Endodermal cell (in vitro differentiated cells): Measurements from ENCODE around the gene OPALIN. TPM values are rescaled to one million over a fixed set of nuclear protein-coding genes. Genes with fewer than 3 reads are reported as not detected.
A peak's percentile ranks its signal among the peaks of the same experiment; 100 is the strongest.

Experiments used
- DNase-seq: peaks from one replicate; pipeline ENCODE4 v3.0.0-alpha.2; 2017
- H3K27ac ChIP-seq: 2 replicates; pipeline ENCODE4 v1.5.1; 2013; ENCODE audit warnings: mild to moderate bottlenecking, low read depth, low read length, moderate library complexity
- H3K27me3 ChIP-seq: 2 replicates; pipeline ENCODE4 v1.6.1; 2013; ENCODE audit warnings: mild to moderate bottlenecking, low read length, moderate library complexity; ENCODE audit not compliant: insufficient read depth, control insufficient read depth, poor library complexity, severe bottlenecking
- H3K36me3 ChIP-seq: 2 replicates; pipeline ENCODE4 v1.7.0; 2013; ENCODE audit warnings: mild to moderate bottlenecking, low read length, moderate library complexity; ENCODE audit not compliant: control insufficient read depth, insufficient read depth
- H3K4me1 ChIP-seq: one replicate; pipeline ENCODE4 v1.7.0; 2013; ENCODE audit warnings: low read length; ENCODE audit not compliant: control insufficient read depth, insufficient read depth
- H3K4me3 ChIP-seq: 2 replicates; pipeline ENCODE4 v1.5.1; 2013; ENCODE audit warnings: mild to moderate bottlenecking, low read length, moderate library complexity
- H3K9ac ChIP-seq: 2 replicates; pipeline ENCODE4 v1.6.1; 2013; ENCODE audit warnings: mild to moderate bottlenecking, low read length, moderate library complexity; ENCODE audit not compliant: poor library complexity, severe bottlenecking; ENCODE audit errors: extremely low read depth
- H3K9me3 ChIP-seq: 2 replicates; pipeline ENCODE4 v1.6.1; 2013; ENCODE audit warnings: mild to moderate bottlenecking, low read length, moderate library complexity; ENCODE audit not compliant: control insufficient read depth
- H3K27ac Mint-ChIP-seq: 2 replicates; pipeline ENCODE4 v1.8.0; 2020; ENCODE audit warnings: mixed read lengths
- H3K27me3 Mint-ChIP-seq: 2 replicates; pipeline ENCODE4 v1.8.0; 2021; ENCODE audit warnings: mild to moderate bottlenecking, mixed read lengths; ENCODE audit not compliant: insufficient read depth
- H3K36me3 Mint-ChIP-seq: 2 replicates; pipeline ENCODE4 v1.8.0; 2020; ENCODE audit warnings: low read depth, mixed read lengths
- H3K4me1 Mint-ChIP-seq: 2 replicates; pipeline ENCODE4 v1.8.0; 2020; ENCODE audit warnings: mixed read lengths
- H3K4me3 Mint-ChIP-seq: 2 replicates; pipeline ENCODE4 v1.8.0; 2020; ENCODE audit warnings: mild to moderate bottlenecking, moderate library complexity, mixed read lengths
- H3K9me3 Mint-ChIP-seq: 2 replicates; pipeline ENCODE4 v1.8.0; 2020; ENCODE audit warnings: mild to moderate bottlenecking, mixed read lengths
- WGBS, 2 experiments: methylation state at CpG; one replicate each; pipeline versions ENCODE4 v1.1.5 to v1.1.7; 2013; ENCODE audit warnings: missing lambda C conversion rate in 2 of 2, mixed read lengths in 1 of 2; ENCODE audit not compliant: insufficient coverage in 1 of 2, insufficient read length in 1 of 2; 5-methylcytosine and 5-hydroxymethylcytosine counted together
- total RNA-seq, 2 donors: library from RNA; stranded (reverse); fragmentation: NEBNext Ultra II Directional in 1 of 2; extraction: Animal tissue kit (Norgen Biotek cat#: 25700) in 1 of 2; gene quantifications; 2 replicates in 1 of 2; 3 replicates in 1 of 2; pipeline ENCODE4 v1.2.1, GENCODE V29; 2021
- TF ChIP-seq, protein P1 (sequence below): fragments of 200-600 bp; sonication (generic); conservative IDR thresholded peaks from 2 replicates; pipeline ENCODE4 v1.5.0; 2021; ENCODE audit warnings: antibody characterized with exemption, mild to moderate bottlenecking

The OPALIN gene
- total RNA-seq, 2 donors from 2014 or later = not detected

DNA sequence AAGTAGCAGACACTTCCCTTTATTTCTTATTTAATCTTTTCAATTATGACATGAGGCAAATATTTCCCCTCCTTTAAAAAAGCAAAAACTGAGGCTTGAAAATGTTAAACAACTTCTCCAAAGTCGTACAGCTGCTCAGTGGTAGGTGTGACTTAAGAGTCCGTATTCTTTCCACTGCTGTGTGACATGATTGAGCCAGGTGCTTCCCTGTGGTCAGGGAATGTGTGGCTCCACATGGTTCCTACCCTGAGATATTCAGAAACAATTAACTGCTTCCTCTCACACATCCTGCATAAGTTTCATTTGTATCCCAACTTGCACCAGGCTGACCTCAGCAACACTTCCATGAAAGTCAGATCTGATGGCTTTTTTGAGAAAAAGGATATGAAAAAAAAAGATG is 13.6 kb downstream of the OPALIN start:
- Mint-ChIP-seq H3K27me3 (peaks cover 8% of the 10 kb centered on the region), H3K4me1 (peaks cover 13% of the 10 kb centered on the region), H3K4me3 (no peak overlapping the region), H3K36me3 (peaks cover 3% of the 10 kb centered on the region), H3K9me3 (peaks cover 25% of the 10 kb centered on the region), H3K27ac (no peak overlapping the region)
- TF ChIP-seq, protein P1, sequence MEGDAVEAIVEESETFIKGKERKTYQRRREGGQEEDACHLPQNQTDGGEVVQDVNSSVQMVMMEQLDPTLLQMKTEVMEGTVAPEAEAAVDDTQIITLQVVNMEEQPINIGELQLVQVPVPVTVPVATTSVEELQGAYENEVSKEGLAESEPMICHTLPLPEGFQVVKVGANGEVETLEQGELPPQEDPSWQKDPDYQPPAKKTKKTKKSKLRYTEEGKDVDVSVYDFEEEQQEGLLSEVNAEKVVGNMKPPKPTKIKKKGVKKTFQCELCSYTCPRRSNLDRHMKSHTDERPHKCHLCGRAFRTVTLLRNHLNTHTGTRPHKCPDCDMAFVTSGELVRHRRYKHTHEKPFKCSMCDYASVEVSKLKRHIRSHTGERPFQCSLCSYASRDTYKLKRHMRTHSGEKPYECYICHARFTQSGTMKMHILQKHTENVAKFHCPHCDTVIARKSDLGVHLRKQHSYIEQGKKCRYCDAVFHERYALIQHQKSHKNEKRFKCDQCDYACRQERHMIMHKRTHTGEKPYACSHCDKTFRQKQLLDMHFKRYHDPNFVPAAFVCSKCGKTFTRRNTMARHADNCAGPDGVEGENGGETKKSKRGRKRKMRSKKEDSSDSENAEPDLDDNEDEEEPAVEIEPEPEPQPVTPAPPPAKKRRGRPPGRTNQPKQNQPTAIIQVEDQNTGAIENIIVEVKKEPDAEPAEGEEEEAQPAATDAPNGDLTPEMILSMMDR = no peak
- WGBS, 2 experiments = 40 to 56% methylated on average over 1 to 2 of the region's 2 CpGs
- H3K27me3 ChIP-seq = no peaks in the 10 kb centered on the region
- H3K4me1 ChIP-seq = peaks cover 2% of the 10 kb centered on the region
- peaks cover 20% of the 10 kb centered on the region for H3K9me3 ChIP-seq
- no peak overlapping the region for H3K9ac ChIP-seq
- no peak overlapping the region for H3K4me3 ChIP-seq
- H3K36me3 ChIP-seq = no peaks in the 10 kb centered on the region
- DNase-seq = peak; percentile 83
- no peak overlapping the region for H3K27ac ChIP-seq

DNA sequence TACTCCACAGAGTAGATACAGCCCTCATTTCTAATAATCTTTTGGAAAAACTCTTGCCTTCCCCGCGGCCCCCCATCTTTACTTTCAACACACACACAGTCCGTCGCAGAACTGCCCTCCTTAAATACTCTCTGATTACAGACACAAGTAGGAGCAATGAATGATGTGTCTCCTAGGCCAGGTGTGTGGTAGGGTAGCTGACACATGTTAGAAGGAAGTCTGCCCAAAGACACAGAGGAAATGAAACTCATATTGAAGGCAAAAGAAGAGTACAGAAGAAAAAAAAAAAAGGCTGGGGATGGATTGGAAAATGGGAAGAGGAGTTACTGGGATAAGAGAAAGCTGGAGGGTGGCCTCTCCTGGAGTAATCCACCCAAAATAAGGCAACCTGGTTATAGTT is 14.6 kb downstream of the OPALIN start:
- DNase-seq = no peak
- Histone ChIP-seq H3K27ac (no peak overlapping the region), H3K4me3 (no peak overlapping the region), H3K9me3 (peaks cover 20% of the 10 kb centered on the region), H3K4me1 (peaks cover 2% of the 10 kb centered on the region), H3K9ac (no peak overlapping the region), H3K36me3 (no peaks in the 10 kb centered on the region), H3K27me3 (no peaks in the 10 kb centered on the region)
- Mint-ChIP-seq H3K4me3 (no peak overlapping the region), H3K36me3 (peaks cover 3% of the 10 kb centered on the region), H3K27me3 (peaks cover 8% of the 10 kb centered on the region), H3K27ac (no peak overlapping the region), H3K4me1 (peaks cover 14% of the 10 kb centered on the region), H3K9me3 (peaks cover 25% of the 10 kb centered on the region)
- 88 to 100% methylated on average over 2 to 4 of the region's 4 CpGs for WGBS, 2 experiments
- TF ChIP-seq, protein P1 = no peak

DNA sequence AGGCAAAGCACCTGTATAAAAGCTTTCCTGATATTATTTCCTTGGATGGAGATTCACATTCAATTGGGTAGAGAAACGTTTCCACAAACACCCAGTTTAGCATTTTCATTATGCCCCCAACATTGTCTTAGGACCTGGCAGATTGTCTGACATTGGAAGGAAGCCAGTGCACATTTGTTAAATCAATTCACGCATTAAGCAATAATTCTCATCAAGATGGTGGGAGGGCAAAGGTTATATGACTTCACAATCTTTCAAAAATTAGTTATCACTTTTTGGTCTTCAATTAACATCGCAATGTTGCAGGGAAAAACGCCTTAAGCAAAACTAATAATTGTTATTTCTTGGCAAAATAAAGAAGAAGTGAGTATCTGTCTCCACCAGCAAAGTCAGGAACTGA is 16.4 kb downstream of the OPALIN start:
- Mint-ChIP-seq H3K9me3 (peaks cover 22% of the 10 kb centered on the region), H3K27ac (no peak overlapping the region), H3K4me1 (peaks cover 14% of the 10 kb centered on the region), H3K36me3 (peaks cover 3% of the 10 kb centered on the region), H3K4me3 (no peak overlapping the region), H3K27me3 (peaks cover 8% of the 10 kb centered on the region)
- H3K4me1 ChIP-seq = peaks cover 2% of the 10 kb centered on the region
- H3K36me3 ChIP-seq = no peaks in the 10 kb centered on the region
- TF ChIP-seq, protein P1 = no peak
- no peaks in the 10 kb centered on the region for H3K27me3 ChIP-seq
- H3K4me3 ChIP-seq = no peak overlapping the region
- H3K9me3 ChIP-seq = peaks cover 20% of the 10 kb centered on the region
- 90 to 93% methylated on average over 2 to 4 of the region's 4 CpGs for WGBS, 2 experiments
- DNase-seq = no peak
- no peak overlapping the region for H3K9ac ChIP-seq
- no peak overlapping the region for H3K27ac ChIP-seq
